GM13977 (cell line): Measurements from ENCODE around the gene KCNH6.

Experiments used
- DNase-seq: peaks from one replicate; pipeline ENCODE4 v3.0.0; 2012; ENCODE audit warnings: low spot score
- CTCF ChIP-seq: IDR thresholded peaks from 2 replicates; pipeline ENCODE4 v1.5.1; 2012; ENCODE audit warnings: mild to moderate bottlenecking, control low read depth; ENCODE audit not compliant: insufficient read depth; ENCODE audit errors: extremely low read depth, missing control alignments
- in situ Hi-C: fragments of 300-500 bp; cut with MboI; formaldehyde crosslinking; loops from one replicate; pipeline ENCODE4 v1.12.0; 2022; ENCODE audit warnings: low sequenced_read_pairs, low pct_unique_long_range_greater_than_20kb, mixed read lengths, inconsistent platforms; ENCODE audit not compliant: unreplicated experiment

The KCNH6 gene

GRCh38 chr17:63592797-63593196 lies 69.6 kb downstream of the KCNH6 start:
- in situ Hi-C loops = no loop called here
- no peak for DNase-seq
- TF ChIP-seq CTCF = no peak

- DNase-seq = no peak
- TF ChIP-seq CTCF = no peak
- in situ Hi-C loops = no loop called here
Observed at GRCh38 chr17:63595132-63595531, 72.0 kb downstream of the KCNH6 start.
